Upper lobe of left lung (tissue), 6 donors: ENCODE data around the gene LCE1C. TPM values are rescaled to one million over a fixed set of nuclear protein-coding genes. Genes with fewer than 3 reads are reported as not detected.

Experiments used
- ATAC-seq, 2 donors: fragments of 200-7000 bp; cut with Tn5 transposase; one replicate each; pipeline ENCODE4 v1.9.1; 2022; ENCODE audit warnings: mild to moderate bottlenecking in 2 of 2, moderate library complexity in 2 of 2; ENCODE audit not compliant: low FRiP score in 2 of 2
- DNase-seq, 2 donors: peaks; one replicate each; pipeline ENCODE4 v3.0.0-alpha.2; 2019 to 2020
- H3K27ac ChIP-seq, 4 donors: fragments of 200-600 bp; sonication (generic); one replicate each; pipeline ENCODE4 v1.5.1; 2016 to 2019
- H3K27me3 ChIP-seq, 4 donors: fragments of 200-600 bp; sonication (generic); one replicate each; pipeline ENCODE4 v1.5.1; 2017 to 2019
- H3K36me3 ChIP-seq, 4 donors: fragments of 200-600 bp; sonication (generic); one replicate each; pipeline ENCODE4 v1.5.1; 2016 to 2019
- H3K4me1 ChIP-seq, 4 donors: fragments of 200-600 bp; sonication (generic); one replicate each; pipeline ENCODE4 v1.5.1; 2018 to 2019
- H3K4me3 ChIP-seq, 4 donors: fragments of 200-600 bp; sonication (generic); one replicate each; pipeline ENCODE4 v1.5.1; 2017 to 2019; ENCODE audit warnings: mild to moderate bottlenecking in 2 of 4, moderate library complexity in 1 of 4
- H3K9me3 ChIP-seq, 4 donors: fragments of 200-600 bp; sonication (generic); one replicate each; pipeline ENCODE4 v1.5.1; 2018 to 2019
- CTCF ChIP-seq, 6 experiments: fragments of 450-650 bp in 4 of 6; fragments of 200-600 bp in 2 of 6; sonication (generic) in 2 of 6; IDR thresholded peaks; one replicate each; pipeline ENCODE4 v1.5.1; 2016 to 2019; ENCODE audit warnings: antibody characterized with exemption in 6 of 6
- EP300 ChIP-seq, 4 donors: sonication (generic); formaldehyde crosslinking; IDR thresholded peaks; one replicate each; pipeline ENCODE4 v1.5.1; 2017; ENCODE audit warnings: antibody characterized with exemption in 4 of 4, control low read depth in 2 of 4
- POLR2A ChIP-seq, 4 donors: fragments of 450-650 bp; IDR thresholded peaks; one replicate each; pipeline ENCODE4 v1.5.1; 2016 to 2017; ENCODE audit warnings: antibody characterized with exemption in 4 of 4, mild to moderate bottlenecking in 2 of 4
- POLR2AphosphoS5 ChIP-seq, 2 donors: sonication (generic); formaldehyde crosslinking; IDR thresholded peaks; one replicate each; pipeline ENCODE4 v1.5.1; 2017; ENCODE audit warnings: antibody characterized with exemption in 2 of 2
- WGBS, 2 donors: methylation state at CpG; one replicate each; pipeline ENCODE4 v1.1.5; 2017 to 2018; 5-methylcytosine and 5-hydroxymethylcytosine counted together
- total RNA-seq, 6 donors: library from RNA; depleted of rRNA in 4 of 6; stranded (reverse); fragments of >200 nt in 4 of 6; gene quantifications; one replicate each; pipeline versions ENCODE4 v1.1.0 to v1.2.1, GENCODE V29; 2016 to 2021
- donor health status: DM: no; HTN: no; CAD: no; lungs with moderate emphysema.
- donor health status: DM: no; HTN: yes; CAD: no; lungs with severe emphysema.

The LCE1C gene
- total RNA-seq, 6 donors from 2014 or later, result not detected

DNA sequence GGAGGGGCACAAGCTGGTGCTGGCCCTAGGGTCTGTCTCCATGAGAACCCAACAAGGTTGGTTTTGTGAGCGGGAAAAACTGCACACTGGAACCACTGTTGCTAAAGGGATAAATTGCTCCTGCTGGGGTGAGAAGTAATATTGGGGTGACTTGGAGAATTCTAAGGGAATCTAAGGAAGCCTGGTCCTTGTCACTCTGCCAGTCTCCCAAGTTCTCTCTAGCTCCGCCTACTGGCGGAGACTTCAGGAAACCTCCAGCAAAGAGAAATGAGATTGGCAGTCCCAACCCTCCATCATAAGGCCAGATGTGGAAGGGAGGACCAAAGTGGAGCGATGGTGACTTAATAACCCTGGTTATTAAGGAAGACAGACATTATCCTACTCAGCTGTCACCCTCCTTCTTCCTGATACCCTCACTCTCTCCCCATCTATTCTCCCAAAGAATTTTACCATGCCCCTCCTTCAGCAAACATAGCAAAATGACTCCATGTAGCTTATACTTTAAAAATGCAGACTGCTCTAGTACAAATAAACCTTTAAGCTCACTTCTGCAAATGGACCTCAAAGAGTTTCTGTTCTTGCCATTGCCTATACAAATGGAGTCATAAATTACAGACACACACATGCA lies 28.8 kb downstream of the LCE1C start:
- no peak for ATAC-seq
- no peak overlapping the region for H3K27ac ChIP-seq
- DNase-seq, result no peak

GRCh38 chr1:152776361-152776760 lies 30.1 kb downstream of the LCE1C start:
- Histone ChIP-seq H3K27me3 (no peaks in the 10 kb centered on the region), H3K27ac (no peak overlapping the region), H3K4me1 (no peaks in the 10 kb centered on the region), H3K4me3 (no peak overlapping the region), H3K36me3 (no peaks in the 10 kb centered on the region), H3K9me3 (no peaks in the 10 kb centered on the region)
- DNase-seq (peak in 1 of 2 donors; percentile 59), ATAC-seq (no peak)
- WGBS, 2 donors, result 84 to 87% methylated on average over 6 to 11 of the region's 11 CpGs
- TF ChIP-seq POLR2AphosphoS5 (IDR thresholded peaks at IDR 0.05), result no peak
- TF ChIP-seq CTCF (IDR thresholded peaks at IDR 0.05), result no peak
- TF ChIP-seq EP300 (IDR thresholded peaks at IDR 0.05), result no peak
- no peak for TF ChIP-seq POLR2A (IDR thresholded peaks at IDR 0.05)

More for the DNA sequence above, 28.8 kb downstream of the LCE1C start:
- Histone ChIP-seq H3K9me3 (no peaks in the 10 kb centered on the region), H3K4me3 (no peak overlapping the region), H3K36me3 (no peaks in the 10 kb centered on the region), H3K4me1 (no peaks in the 10 kb centered on the region), H3K27me3 (no peaks in the 10 kb centered on the region)
- WGBS, 2 donors, result 47 to 55% methylated on average over 4 of the region's 4 CpGs
- no peak for TF ChIP-seq EP300 (IDR thresholded peaks at IDR 0.05)
- TF ChIP-seq CTCF (IDR thresholded peaks at IDR 0.05), result no peak
- no peak for TF ChIP-seq POLR2AphosphoS5 (IDR thresholded peaks at IDR 0.05)
- TF ChIP-seq POLR2A (IDR thresholded peaks at IDR 0.05), result no peak

GRCh38 chr1:152774875-152775274 lies 31.6 kb downstream of the LCE1C start, which contains the start of gene LCE1F:
Gene LCE1F (plus strand): TSS chr1:152775140. CDS start chr1:152776372, 1,232 bp downstream.
- TF ChIP-seq POLR2A (IDR thresholded peaks at IDR 0.05), result no peak
- TF ChIP-seq EP300 (IDR thresholded peaks at IDR 0.05), result no peak
- TF ChIP-seq CTCF (IDR thresholded peaks at IDR 0.05), result no peak
- no peak for TF ChIP-seq POLR2AphosphoS5 (IDR thresholded peaks at IDR 0.05)
- no peak for DNase-seq
- 67 to 73% methylated on average over 6 of the region's 6 CpGs for WGBS, 2 donors
- H3K36me3 ChIP-seq, result no peaks in the 10 kb centered on the region
- no peaks in the 10 kb centered on the region for H3K4me1 ChIP-seq
- no peaks in the 10 kb centered on the region for H3K9me3 ChIP-seq
- ATAC-seq, result no peak
- H3K27me3 ChIP-seq, result no peaks in the 10 kb centered on the region
- H3K27ac ChIP-seq, result no peak within 1 kb of the TSS
- H3K4me3 ChIP-seq, result no peak within 1 kb of the TSS

GRCh38 chr1:152770411-152770810 lies 36.0 kb downstream of the LCE1C start:
- Histone ChIP-seq H3K36me3 (no peaks in the 10 kb centered on the region), H3K27me3 (no peaks in the 10 kb centered on the region), H3K9me3 (no peaks in the 10 kb centered on the region), H3K4me3 (no peak overlapping the region), H3K4me1 (no peaks in the 10 kb centered on the region), H3K27ac (no peak overlapping the region)
- DNase-seq (no peak), ATAC-seq (no peak)
- TF ChIP-seq EP300 (IDR thresholded peaks at IDR 0.05), result no peak
- TF ChIP-seq POLR2A (IDR thresholded peaks at IDR 0.05), result no peak
- no peak for TF ChIP-seq CTCF (IDR thresholded peaks at IDR 0.05)
- no peak for TF ChIP-seq POLR2AphosphoS5 (IDR thresholded peaks at IDR 0.05)
- 78 to 87% methylated on average over 1 of the region's 1 CpG for WGBS, 2 donors
